GM12878 (cell line): ENCODE data around the gene GPRIN1. TPM values are rescaled to one million over a fixed set of nuclear protein-coding genes. Genes with fewer than 3 reads are reported as not detected.

ENCODE experiments used
- ATAC-seq: fragments of 200-7000 bp; cut with Tn5 transposase; 3 replicates; pipeline ENCODE4 v1.9.1; 2020; ENCODE audit warnings: mild to moderate bottlenecking, moderate library complexity
- BruUV-seq: library from RNA; stranded (reverse); fragments of 400-500 nt; replicated peaks from 2 replicates; lab custom pipeline; 2021; lab: Mats Ljungman, UMichigan
- CTCF ChIA-PET: fragments of 300-600 bp; sonication (Branson Sonifier 250); formaldehyde crosslinking; extraction: SDS; loops from one replicate; lab custom pipeline; 2021; ENCODE audit warnings: inconsistent platforms; lab: Yijun Ruan, JAX
- POLR2A ChIA-PET: fragments of 350-600 bp; formaldehyde crosslinking; extraction: SDS; loops from one replicate; lab custom pipeline; 2021; ENCODE audit warnings: inconsistent platforms; lab: Charles Lee
- RAD21 ChIA-PET: fragments of 300-600 bp; sonication (Branson Sonifier 250); formaldehyde crosslinking; loops from one replicate; lab custom pipeline; 2023; ENCODE audit warnings: antibody characterized with exemption; ENCODE audit not compliant: unreplicated experiment; lab: Charles Lee
- SMC1A ChIA-PET: fragments of 300-600 bp; sonication (Branson Sonifier 250); formaldehyde crosslinking; loops from one replicate; lab custom pipeline; 2023; ENCODE audit not compliant: unreplicated experiment, uncharacterized antibody; lab: Charles Lee
- DNase-seq: peaks from one replicate; pipeline ENCODE4 v3.0.0-alpha.2; 2011; ENCODE audit warnings: low read depth, low spot score
- FAIRE-seq: peaks from 3 replicates; lab custom pipeline; 2011; peaks lifted over from hg19 to GRCh38; lab: Jason Lieb, UNC
- H2AFZ ChIP-seq: 2 replicates; pipeline ENCODE4 v1.6.0; 2011; ENCODE audit warnings: low read depth, low read length, control low read depth; ENCODE audit not compliant: control insufficient read depth
- H3K27ac ChIP-seq: 2 replicates; pipeline ENCODE4 v1.5.1; 2011; ENCODE audit warnings: control low read depth; ENCODE audit not compliant: control insufficient read depth, insufficient read depth
- H3K27me3 ChIP-seq, 2 experiments: replicated peaks in 1 of 2; 2 replicates each; pipeline versions ENCODE4 v1.6.0 to v1.6.1; 2011; ENCODE audit warnings: low read length in 1 of 2; ENCODE audit not compliant: control insufficient read depth in 2 of 2, insufficient read depth in 2 of 2
- H3K36me3 ChIP-seq, 2 experiments: 2 replicates each; pipeline ENCODE4 v1.5.1; 2011; ENCODE audit warnings: low read length in 1 of 2; ENCODE audit not compliant: control insufficient read depth in 2 of 2, insufficient read depth in 2 of 2
- H3K4me1 ChIP-seq: 2 replicates; pipeline ENCODE4 v1.6.1; 2011; ENCODE audit warnings: mild to moderate bottlenecking, low read length, moderate library complexity, mixed read lengths; ENCODE audit not compliant: control insufficient read depth, insufficient read depth
- H3K4me2 ChIP-seq: 2 replicates; pipeline ENCODE4 v1.6.0; 2011; ENCODE audit warnings: control low read depth; ENCODE audit not compliant: control insufficient read depth, insufficient read depth
- H3K4me3 ChIP-seq: fragments of 200-600 bp; sonication (generic); 2 replicates; pipeline ENCODE4 v1.5.1; 2016
- H3K79me2 ChIP-seq: 2 replicates; pipeline ENCODE4 v1.6.0; 2011; ENCODE audit warnings: low read length; ENCODE audit not compliant: control insufficient read depth, insufficient read depth
- H3K9ac ChIP-seq: 2 replicates; pipeline ENCODE4 v1.8.0; 2011; ENCODE audit warnings: low read length, control low read depth, mixed read lengths; ENCODE audit not compliant: control insufficient read depth, insufficient read depth
- H3K9me3 ChIP-seq: replicated peaks from 3 replicates; pipeline ENCODE4 v1.5.1; 2011; ENCODE audit warnings: mild to moderate bottlenecking, low read length; ENCODE audit not compliant: control insufficient read depth, insufficient read depth
- H4K20me1 ChIP-seq: 2 replicates; pipeline ENCODE4 v1.6.0; 2011; ENCODE audit not compliant: control insufficient read depth, insufficient read depth
- CREB1 ChIP-seq: IDR thresholded peaks from 2 replicates; pipeline ENCODE4 v1.6.1; 2012; ENCODE audit warnings: low read depth, mild to moderate bottlenecking, inconsistent platforms
- HDAC6 ChIP-seq: fragments of 200-600 bp; sonication (generic); IDR thresholded peaks from one replicate; pipeline ENCODE4 v1.8.0; 2017; ENCODE audit warnings: antibody characterized with exemption; ENCODE audit not compliant: unreplicated experiment
- IKZF1 ChIP-seq: fragments of 450-650 bp; conservative IDR thresholded peaks from 2 replicates; pipeline ENCODE4 v1.6.1; 2017; ENCODE audit warnings: antibody characterized with exemption, mild to moderate bottlenecking
- MLLT1 ChIP-seq: fragments of 450-650 bp; IDR thresholded peaks from 2 replicates; pipeline ENCODE4 v1.6.1; 2016; ENCODE audit warnings: mild to moderate bottlenecking
- MTA3 ChIP-seq: IDR thresholded peaks from 2 replicates; pipeline ENCODE4 v1.6.1; 2012; ENCODE audit warnings: low read length, inconsistent platforms, borderline replicate concordance
- NFIC ChIP-seq: IDR thresholded peaks from 2 replicates; pipeline ENCODE4 v1.6.1; 2012; ENCODE audit warnings: low read depth, mild to moderate bottlenecking, inconsistent platforms, low read length, moderate library complexity
- PBX3 ChIP-seq: IDR thresholded peaks from 2 replicates; pipeline ENCODE4 v1.6.1; 2011; ENCODE audit warnings: mild to moderate bottlenecking, low read depth, low read length, moderate library complexity; ENCODE audit not compliant: insufficient replicate concordance
- POLR2AphosphoS5 ChIP-seq: IDR thresholded peaks from 2 replicates; pipeline ENCODE4 v1.6.1; 2011; ENCODE audit warnings: mild to moderate bottlenecking, low read length, inconsistent platforms
- SP1 ChIP-seq: IDR thresholded peaks from one replicate; pipeline ENCODE4 v1.6.1; 2011; ENCODE audit warnings: low read depth, low read length
- TCF7 ChIP-seq: IDR thresholded peaks from 2 replicates; pipeline ENCODE4 v1.6.1; 2014; ENCODE audit warnings: antibody characterized with exemption, borderline replicate concordance
- ZSCAN29 ChIP-seq: fragments of 450-650 bp; IDR thresholded peaks from 2 replicates; pipeline ENCODE4 v1.6.1; 2017; ENCODE audit warnings: mild to moderate bottlenecking, moderate library complexity
- WGBS: methylation state at CpG from one replicate; pipeline ENCODE4 v1.1.6; 2016; ENCODE audit warnings: low lambda C conversion rate; ENCODE audit not compliant: insufficient replicate concordance, insufficient coverage; ENCODE audit errors: missing lambda C conversion rate; 5-methylcytosine and 5-hydroxymethylcytosine counted together
- in situ Hi-C: fragments of 300-500 bp; cut with MboI; formaldehyde crosslinking; loops from 9 replicates; pipeline ENCODE4 v1.14.3; 2018; ENCODE audit warnings: mixed read lengths
- intact Hi-C: fragments of 100-400 bp; cut with micrococcal nuclease; formaldehyde crosslinking; loops from one replicate; pipeline ENCODE4 v1.14.2; 2022; ENCODE audit not compliant: unreplicated experiment
- polyA plus RNA-seq, 11 experiments: library from polyadenylated mRNA; depleted of rRNA in 4 of 11; unstranded in 6 of 11; stranded (reverse) in 5 of 11; fragments of >200 nt; fragmentation: Nextera tagmentation in 4 of 11; fragmentation: Illumina TruSeq in 1 of 11; extraction: Ambion mirVana in 4 of 11; extraction: Trizol in 1 of 11; gene quantifications; 1 replicate in 1 of 11; 2 replicates in 10 of 11; pipeline versions ENCODE4 v1.2.1 to v1.2.3, GENCODE V29; 2011 to 2016; ENCODE audit warnings: inconsistent platforms in 2 of 11, missing spikeins in 2 of 11, low read depth in 1 of 11
- total RNA-seq, 4 experiments: library from RNA; depleted of rRNA in 3 of 4; stranded (reverse); fragments of >200 nt in 3 of 4; fragmentation: Illumina TruSeq in 1 of 4; extraction: Trizol in 1 of 4; gene quantifications; 2 replicates each; pipeline versions ENCODE4 v1.2.1 to v1.2.3, GENCODE V29; 2013 to 2021

GPRIN1 gene
- total and polyA plus RNA-seq, 10 of the 15 experiments (the other 5 are each of a cell fraction or from before 2014, with no cell fraction given), result 0.52 to 16.3 (median 4.5) TPM

GRCh38 chr5:176656467-176656990 lies 46.6 kb upstream of the GPRIN1 start:
- H3K4me1 ChIP-seq, result peaks cover 34% of the 10 kb centered on the region
- 70% methylated on average over 13 of the region's 13 CpGs for WGBS
- ATAC-seq, result no peak
- H2AFZ ChIP-seq, result no peak overlapping the region
- no peaks in the 10 kb centered on the region; the same call in 1 of the 2 replicates for H4K20me1 ChIP-seq
- H3K79me2 ChIP-seq, result no peaks in the 10 kb centered on the region
- DNase-seq, result no peak
- no peaks in the 10 kb centered on the region; a peak in 1 of 4 replicates for H3K36me3 ChIP-seq
- in situ Hi-C loops (loop anchor here (5.0 kb wide), 1 partner anchor 301 kb away; no protein-coding TSS in a partner anchor), intact Hi-C loops (no loop called here)
- ChIA-PET CTCF (interaction anchor here (1.1 to 6.3 kb wide), 2 partner anchors 413 to 456 kb away, joined by 3 to 102 read pairs; no protein-coding TSS in a partner anchor), POLR2A (interaction anchor here (0.7 kb wide), 1 partner anchor 10 kb away, joined by 3 read pairs; no protein-coding TSS in a partner anchor)
- no peaks in the 10 kb centered on the region for H3K27me3 ChIP-seq
- H3K9me3 ChIP-seq, result no peaks in the 10 kb centered on the region
- TF ChIP-seq HDAC6, result no peak
- no peak for TF ChIP-seq MLLT1
- TF ChIP-seq ZSCAN29, result no peak
- TF ChIP-seq POLR2AphosphoS5, result no peak
- TF ChIP-seq PBX3, result no peak
- no peak for TF ChIP-seq IKZF1
- no peak for TF ChIP-seq CREB1
- no peak for TF ChIP-seq SP1
- TF ChIP-seq MTA3, result no peak
- TF ChIP-seq NFIC, result no peak
- TF ChIP-seq TCF7, result no peak
- TF ChIP-seq, all 136 proteins: peak for 0
- ChIA-PET RAD21 (interaction anchor here (1.3 to 4.8 kb wide), 2 partner anchors 148 to 454 kb away, joined by 3 to 43 read pairs; no protein-coding TSS in a partner anchor), SMC1A (interaction anchor here (0.6 to 3.1 kb wide), 2 partner anchors 83 to 455 kb away, joined by 3 to 8 read pairs; no protein-coding TSS in a partner anchor)
- no peak overlapping the region for H3K4me2 ChIP-seq
- no peak overlapping the region for H3K27ac ChIP-seq
- no peak overlapping the region for H3K9ac ChIP-seq
- no peak overlapping the region for H3K4me3 ChIP-seq
- FAIRE-seq, result no peak
- BruUV-seq, result no TSS peak
